ENCODE results near the gene WIZ.
A peak's percentile ranks its signal among the peaks of the same experiment; 100 is the strongest.

The WIZ gene

DNA sequence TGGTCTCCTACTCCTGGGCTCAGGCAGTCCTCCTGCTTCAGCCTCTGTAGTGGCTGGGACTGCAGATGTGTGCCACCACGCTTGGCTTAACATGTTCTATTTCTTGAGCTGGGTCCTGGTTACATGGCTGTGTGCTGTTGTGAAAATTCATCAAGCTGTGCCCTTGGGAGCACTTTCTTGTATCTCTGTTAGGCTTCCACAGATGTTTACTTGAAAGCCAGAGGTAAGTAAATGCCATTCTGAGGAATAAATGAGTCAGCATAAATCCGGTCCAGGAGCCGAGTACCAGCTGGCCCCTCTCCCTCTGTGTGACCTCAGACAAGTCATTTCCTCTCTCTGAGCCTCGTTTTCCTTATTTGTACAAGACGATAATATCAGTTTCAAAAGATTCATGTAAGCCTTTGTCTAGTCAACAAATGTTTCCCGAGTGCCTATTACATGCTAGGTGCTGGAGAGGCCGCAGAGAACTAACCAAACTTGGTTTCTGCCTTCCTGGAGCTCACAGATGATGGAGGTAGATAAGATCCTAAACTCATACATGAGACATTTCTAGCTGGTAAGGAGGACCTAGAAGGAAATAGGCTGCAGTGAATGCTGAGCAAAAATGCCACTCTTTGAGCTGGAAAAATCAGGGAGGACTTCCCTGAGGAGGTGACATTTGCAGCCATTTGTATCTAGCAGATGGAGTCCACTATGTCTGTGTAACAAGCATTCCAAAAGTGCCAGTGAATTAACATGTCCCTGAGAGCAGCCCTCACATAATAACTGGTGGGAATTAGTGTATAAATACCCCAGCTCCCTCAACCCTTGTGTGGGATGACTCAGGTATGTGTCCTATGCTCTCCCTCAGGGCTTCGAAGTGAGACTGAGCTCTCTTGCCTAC lies 17.3 kb upstream of the WIZ start:
- DNase-seq (ENCODE audit: low spot score): no peak

DNA sequence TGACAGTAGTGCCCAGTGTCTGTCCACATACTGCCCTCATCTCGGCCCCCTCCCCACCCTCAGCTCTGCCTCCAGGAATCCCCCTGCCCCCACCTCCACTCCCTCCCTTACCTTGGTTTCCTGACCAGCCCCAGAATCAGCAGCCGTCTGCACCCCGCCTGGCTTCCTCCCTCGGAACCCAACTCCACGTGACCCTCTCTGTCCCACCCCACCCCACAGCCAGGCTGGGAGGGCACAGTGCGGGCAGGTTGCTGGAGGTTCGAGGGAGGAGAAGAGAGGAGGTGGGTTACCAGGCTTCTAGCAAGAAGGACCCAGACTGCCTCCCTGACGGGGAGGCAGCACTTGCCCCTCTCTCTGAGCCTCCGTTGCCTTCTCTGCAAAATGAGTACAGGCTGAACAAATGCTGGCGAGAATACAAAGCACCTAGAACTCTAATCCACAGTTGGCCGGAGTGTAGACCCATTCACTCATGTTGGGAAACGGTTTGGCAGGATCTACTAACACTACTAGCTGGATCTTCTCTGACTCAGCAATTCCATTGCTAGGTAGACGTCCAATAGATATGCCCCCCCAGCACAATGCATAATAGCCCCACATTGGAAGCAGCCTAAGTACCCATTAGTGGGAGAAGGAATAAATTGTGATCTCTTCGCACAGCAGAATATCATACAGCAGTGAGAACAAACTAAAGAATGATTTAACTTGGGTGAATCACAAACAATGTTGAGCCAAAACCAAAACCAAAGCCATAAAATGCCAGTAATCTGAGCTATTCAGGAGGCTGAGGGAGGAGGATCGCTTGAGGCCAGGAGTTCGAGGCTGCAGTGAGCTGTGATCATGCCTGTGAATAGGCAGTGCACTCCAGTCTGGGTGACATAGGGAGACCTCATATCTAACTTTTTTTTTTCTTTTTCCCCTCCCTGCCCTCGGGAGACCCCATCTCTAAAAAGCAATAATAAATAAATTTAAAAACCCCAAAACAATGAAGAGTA lies 14.9 kb upstream of the WIZ start, which contains the start of gene RASAL3:
Gene RASAL3 (minus strand): TSS at position 151 of the 992 bp plus-strand sequence. CDS start 186 bp downstream, outside the sequence.
- DNase-seq (ENCODE audit: low spot score): no peak

- peak; percentile 17 for DNase-seq (ENCODE audit: low spot score)
Measured at GRCh38 chr19:15463861-15464371, 14.2 kb upstream of the WIZ start.

GRCh38 chr19:15461694-15462093 lies 11.9 kb upstream of the WIZ start:
- no peak for DNase-seq (ENCODE audit: low spot score)

DNA sequence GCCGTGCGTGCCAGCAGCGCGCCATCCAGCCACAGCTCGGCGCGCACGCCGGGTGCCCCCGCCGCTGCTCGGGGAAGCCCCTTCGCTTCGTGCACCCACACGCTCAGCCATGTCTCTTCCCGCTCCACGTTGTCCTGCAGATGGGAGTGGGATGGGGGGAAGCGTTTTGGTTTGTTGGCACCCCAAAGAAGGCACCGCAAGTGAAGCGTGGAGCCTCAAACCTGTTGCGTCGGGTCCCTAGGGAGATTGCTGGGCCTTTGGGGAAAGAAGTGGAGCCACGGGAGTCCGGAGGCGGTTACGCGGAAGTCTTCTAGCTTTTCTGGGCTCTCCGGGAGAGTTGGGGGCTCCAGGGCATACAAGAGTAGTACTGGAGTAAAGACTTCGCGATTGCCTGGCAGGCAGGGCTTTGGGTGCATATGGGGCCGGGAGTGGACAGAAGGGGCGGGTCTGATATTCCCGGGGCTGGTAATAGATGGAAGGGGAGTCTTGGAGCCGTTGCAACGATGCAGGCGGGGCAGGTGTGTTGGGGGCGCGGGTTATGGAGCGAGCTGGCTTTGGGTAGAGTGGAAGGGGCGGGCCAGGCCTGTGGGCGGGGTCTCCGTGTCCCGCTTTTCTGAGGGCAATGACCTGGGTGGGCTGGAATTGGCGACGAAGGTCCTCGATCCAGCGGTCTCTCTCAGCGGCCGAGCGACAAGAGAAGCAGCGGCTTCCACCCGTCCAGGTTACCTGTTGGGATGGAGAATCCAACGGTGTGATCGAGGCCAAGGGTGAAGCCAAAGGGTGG lies 8.1 kb upstream of the WIZ start:
- DNase-seq (ENCODE audit: low spot score): no peak

DNA sequence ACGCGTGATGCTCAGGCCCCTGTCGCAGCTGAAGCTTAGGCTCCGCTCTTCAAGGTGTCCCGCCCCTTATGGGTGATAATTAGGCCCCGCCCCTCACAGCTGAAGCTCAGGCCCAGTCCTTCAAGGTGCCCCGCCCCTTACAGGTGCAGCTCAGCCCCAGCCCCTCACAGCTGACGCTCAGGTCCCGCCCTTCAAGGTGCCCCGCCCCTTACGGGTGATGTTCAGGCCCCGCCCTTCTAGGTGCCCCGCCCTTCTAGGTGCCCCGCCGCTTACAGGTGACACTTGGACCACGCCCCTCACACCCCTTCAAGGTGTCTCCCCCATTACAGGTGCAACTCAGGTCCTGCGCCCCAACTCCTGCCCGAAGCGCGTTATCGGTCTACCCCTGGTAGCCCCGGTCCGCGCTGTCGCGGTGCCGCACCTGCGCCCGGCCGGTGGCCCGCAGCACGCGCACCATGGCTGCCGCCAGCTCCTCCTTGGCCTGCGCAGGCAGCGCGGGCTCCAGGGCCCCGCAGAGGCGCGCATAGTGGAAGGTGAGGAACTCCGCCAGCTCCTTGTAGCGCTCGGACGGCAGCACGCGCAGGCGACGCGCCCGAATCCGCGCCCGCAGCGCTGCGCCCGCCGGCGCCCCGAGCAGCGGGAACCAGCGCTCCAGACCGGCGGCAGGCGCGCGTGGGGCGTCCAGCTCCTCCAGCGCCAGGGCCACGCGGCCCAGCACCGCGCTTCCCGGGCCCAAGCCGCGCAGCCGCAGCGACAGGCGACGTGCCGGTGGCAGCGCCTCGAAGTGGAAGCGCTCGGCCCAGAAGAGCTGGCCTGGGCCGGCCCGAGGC lies 7.3 kb upstream of the WIZ start:
- no peak for DNase-seq (ENCODE audit: low spot score)

DNA sequence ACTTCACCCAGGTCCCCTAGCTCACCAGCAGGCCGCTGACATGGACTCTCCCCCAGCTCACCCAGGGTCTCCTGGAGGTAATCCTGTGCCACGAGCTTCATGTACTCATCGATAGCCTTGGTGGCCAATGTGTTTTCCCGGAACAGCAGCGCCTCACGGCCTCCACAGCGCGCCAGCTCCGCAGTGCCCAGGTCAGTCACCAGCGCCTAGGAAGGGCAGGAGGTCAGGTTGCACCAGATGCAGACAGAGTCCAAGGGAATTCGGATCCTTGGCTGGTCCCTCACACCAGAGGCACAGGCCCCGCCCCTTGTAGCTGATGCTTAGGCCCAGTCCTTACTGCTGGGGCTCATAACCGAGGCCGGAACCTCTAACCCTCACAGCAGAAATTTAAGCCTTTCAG lies 6.7 kb upstream of the WIZ start:
- DNase-seq (ENCODE audit: low spot score): no peak

GRCh38 chr19:15455996-15456395 lies 6.2 kb upstream of the WIZ start:
- no peak for DNase-seq (ENCODE audit: low spot score)

- no peak for DNase-seq (ENCODE audit: low spot score)
Measured at GRCh38 chr19:15453906-15454860, 4.4 kb upstream of the WIZ start.

- no peak for DNase-seq (ENCODE audit: low spot score)
Measured at GRCh38 chr19:15453091-15453578, 3.4 kb upstream of the WIZ start.

- peak; percentile 31 for DNase-seq (ENCODE audit: low spot score)
Measured at GRCh38 chr19:15452111-15453047, 2.6 kb upstream of the WIZ start.

DNA sequence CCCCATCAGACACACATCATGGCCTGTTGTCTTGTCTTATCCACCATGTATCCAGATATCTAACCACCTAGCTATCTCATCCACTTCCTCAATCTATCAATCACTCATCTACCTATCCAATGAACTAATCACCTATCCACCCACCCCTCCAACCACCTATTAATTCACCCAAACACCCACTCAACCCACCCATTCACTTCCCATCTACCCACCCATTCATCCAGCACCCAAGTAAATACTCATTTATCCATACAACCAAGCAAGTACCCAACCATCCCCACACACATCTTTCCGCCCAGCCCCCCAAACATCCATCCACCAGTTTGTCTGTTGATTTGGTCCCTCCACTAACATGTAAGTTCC lies 753 bp upstream of the WIZ start:
- no peak for DNase-seq (ENCODE audit: low spot score)

GRCh38 chr19:15448778-15449619 lies 757 bp downstream of the WIZ start:
- DNase-seq (ENCODE audit: low spot score): no peak

DNA sequence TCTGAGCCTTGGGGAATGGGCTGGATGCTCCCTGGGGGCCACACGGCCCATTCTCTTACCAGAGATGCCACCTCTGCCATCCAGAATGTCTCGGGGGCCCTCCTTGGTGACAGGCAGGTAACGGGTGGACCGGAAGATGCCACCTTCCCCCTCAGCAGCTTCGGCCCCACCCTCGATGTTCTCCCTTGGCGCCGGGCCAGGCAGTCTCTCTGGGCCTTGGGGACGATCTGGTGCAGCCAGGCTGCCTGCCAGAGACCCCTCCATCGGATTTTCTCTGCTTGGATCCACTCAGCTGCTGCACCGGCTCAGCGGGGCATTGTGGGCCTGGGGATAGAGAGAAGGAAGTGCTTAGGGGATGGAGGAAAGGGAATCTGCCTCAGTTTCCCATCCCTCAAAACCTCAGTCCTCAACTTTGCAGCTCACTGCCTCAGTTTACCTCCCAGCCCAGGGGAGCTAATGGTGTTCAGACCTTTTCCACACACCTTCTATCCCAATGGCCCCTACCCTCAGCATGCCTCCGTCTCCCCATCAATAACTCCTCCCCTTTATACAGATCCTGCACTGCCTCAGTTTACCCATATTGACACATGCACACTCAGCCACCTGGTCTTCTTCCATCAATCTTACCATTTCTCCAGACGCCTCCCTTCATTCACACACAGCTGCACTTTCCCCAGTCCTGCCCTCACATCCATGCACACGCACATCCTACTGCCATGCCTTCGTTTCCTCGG lies 1.5 kb downstream of the WIZ start:
- DNase-seq (ENCODE audit: low spot score): no peak

GRCh38 chr19:15447057-15447456 lies 2.7 kb downstream of the WIZ start:
- no peak for DNase-seq (ENCODE audit: low spot score)

DNA sequence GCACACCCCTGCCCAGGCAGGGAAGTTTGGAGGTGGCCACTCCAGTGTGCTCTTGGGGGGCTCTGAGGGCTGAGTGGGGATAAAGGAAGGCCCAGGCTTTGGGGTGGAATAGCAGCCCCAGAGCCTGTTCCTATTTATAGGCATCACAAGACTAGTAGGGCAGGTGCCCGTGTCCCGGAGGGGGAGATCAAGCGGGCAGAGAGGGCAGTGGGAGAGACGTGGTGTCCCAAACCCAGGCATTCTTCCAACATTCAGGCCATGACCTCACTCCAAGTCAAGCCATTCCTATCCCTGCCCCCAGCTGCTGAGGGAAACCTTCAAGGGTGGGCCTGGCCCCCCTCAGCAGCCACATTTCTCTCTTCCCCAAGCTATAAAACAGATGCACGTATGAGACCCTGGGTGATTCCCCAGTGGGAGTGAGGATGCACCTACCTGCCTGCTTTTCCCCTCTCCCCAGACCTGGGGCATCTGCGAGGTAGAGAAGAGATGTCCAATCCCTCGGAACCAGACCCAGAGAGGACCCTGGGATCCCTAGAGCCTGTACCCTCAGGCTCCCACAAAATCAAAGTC lies 3.9 kb downstream of the WIZ start:
- DNase-seq (ENCODE audit: low spot score): no peak
